ENCODE results near the gene TAPT1.

- TF ChIP-seq POLR2AphosphoS5 (IDR thresholded peaks at IDR 0.05; ENCODE audit: low read depth, low read length), result no peak
- TF ChIP-seq SPI1 (IDR thresholded peaks at IDR 0.05; ENCODE audit: low read depth, low read length), result no peak
- no peak for TF ChIP-seq PAX5 (IDR thresholded peaks at IDR 0.05; ENCODE audit: insufficient read depth, low read length, severe bottlenecking)
These were observed 31.1 kb downstream of the TAPT1 start for GRCh38 chr4:16195209-16195608.

Measured in GM12891 (cell line).